Naive thymus-derived CD8-positive, alpha-beta T cell (primary cell): ENCODE measurements around the gene NHP2. TPM values are rescaled to one million over a fixed set of nuclear protein-coding genes. Genes with fewer than 3 reads are reported as not detected.
A peak's percentile ranks its signal among the peaks of the same experiment; 100 is the strongest.
"Not testable (repeated sequence)": the region's sequence is repeated elsewhere in the genome, so short reads cannot be mapped to it uniquely, and the experiment has no call there.

ENCODE experiments used
- ATAC-seq, 2 donors: fragments of 150-1000 bp; cut with Tn5 transposase in 1 of 2; sonication (Bioruptor Pico), chemical (Tn5 transposase) in 1 of 2; 1 replicate in 1 of 2; 2 replicates in 1 of 2; pipeline ENCODE4 v1.10.0; 2021; ENCODE audit warnings: mild to moderate bottlenecking in 2 of 2, moderate library complexity in 2 of 2
- POLR2A ChIA-PET: fragments of 350-600 bp; sonication (Branson Sonifier 250); formaldehyde crosslinking; loops from one replicate; lab custom pipeline; 2021; ENCODE audit warnings: antibody characterized with exemption; lab: Charles Lee
- DNase-seq, 10 donors: peaks; one replicate each; pipeline versions ENCODE4 v3.0.0 to v3.0.0-alpha.2; 2020 to 2022
- H3K27ac Mint-ChIP-seq, 10 donors: one replicate each; pipeline ENCODE4 v1.8.0; 2020 to 2022; ENCODE audit warnings: mild to moderate bottlenecking in 10 of 10, mixed read lengths in 10 of 10, moderate library complexity in 4 of 10, inconsistent platforms in 1 of 10
- H3K27me3 Mint-ChIP-seq, 5 donors: one replicate each; pipeline ENCODE4 v1.8.0; 2021 to 2022; ENCODE audit warnings: mixed read lengths in 5 of 5
- H3K36me3 Mint-ChIP-seq, 3 donors: one replicate each; pipeline ENCODE4 v1.8.0; 2020 to 2022; ENCODE audit warnings: mixed read lengths in 3 of 3, mild to moderate bottlenecking in 2 of 3, inconsistent platforms in 1 of 3
- H3K4me1 Mint-ChIP-seq, 4 donors: one replicate each; pipeline ENCODE4 v1.8.0; 2021 to 2022; ENCODE audit warnings: mixed read lengths in 4 of 4
- H3K4me3 Mint-ChIP-seq, 10 donors: one replicate each; pipeline ENCODE4 v1.8.0; 2020 to 2022; ENCODE audit warnings: mild to moderate bottlenecking in 10 of 10, mixed read lengths in 10 of 10, moderate library complexity in 6 of 10, inconsistent platforms in 1 of 10
- H3K9me3 Mint-ChIP-seq, 9 donors: one replicate each; pipeline ENCODE4 v1.8.0; 2020 to 2022; ENCODE audit warnings: mixed read lengths in 9 of 9, mild to moderate bottlenecking in 3 of 9, inconsistent platforms in 1 of 9, moderate library complexity in 1 of 9
- polyA plus RNA-seq, 3 donors: library from polyadenylated mRNA; unstranded; fragments of 300-500 nt; fragmentation: Illumina TruSeq; gene quantifications; one replicate each; pipeline ENCODE4 v1.2.3, GENCODE V29; 2021
- total RNA-seq, 8 experiments: library from RNA in 2 of 8; stranded (reverse) in 2 of 8; gene quantifications; one replicate each; pipeline ENCODE4 v1.2.3 and lab custom pipeline; 2021 to 2026

NHP2 gene
- total and polyA plus RNA-seq, 5 experiments from 2014 or later, result 79.3 to 276 (median 238) TPM

- POLR2A ChIA-PET, result interaction anchor here (0.6 to 1.2 kb wide), 7 partner anchors 17 to 78 kb away, joined by 3 to 12 read pairs (median 3); partner anchors contain the start of gene HNRNPAB
- H3K27me3 Mint-ChIP-seq, result no peaks in the 10 kb centered on the region
Measured at GRCh38 chr5:178145965-178146820, 7.5 kb downstream of the NHP2 start.

GRCh38 chr5:178143901-178144300, 9.8 kb downstream of the NHP2 start:
- Mint-ChIP-seq H3K4me3 (no peak overlapping the region), H3K27me3 (no peaks in the 10 kb centered on the region), H3K36me3 (peaks cover 0 to 76% (median 2%) of the 10 kb centered on the region in 3 donors), H3K27ac (peak overlapping the region in 2 of 10 donors; percentile 31 to 77), H3K9me3 (no peaks in the 10 kb centered on the region), H3K4me1 (peaks cover 0 to 12% (median under 1%) of the 10 kb centered on the region in 4 donors)
- DNase-seq (no peak), ATAC-seq (no peak)
- POLR2A ChIA-PET, result interaction anchor here (0.7 to 1.6 kb wide), 6 partner anchors 9 to 68 kb away, joined by 3 to 4 read pairs (median 3); partner anchors contain the start of gene N4BP3

More at GRCh38 chr5:178145965-178146820, 7.5 kb downstream of the NHP2 start:
- peaks cover 0 to 89% (median 2%) of the 10 kb centered on the region in 3 donors for H3K36me3 Mint-ChIP-seq
- no peak overlapping the region for H3K4me3 Mint-ChIP-seq
- ATAC-seq, result peak; percentile 96 to 99
- peaks cover 7 to 28% (median 13%) of the 10 kb centered on the region in 4 donors for H3K4me1 Mint-ChIP-seq
- no peaks in the 10 kb centered on the region for H3K9me3 Mint-ChIP-seq
- H3K27ac Mint-ChIP-seq, result peak overlapping the region in 4 of 10 donors; percentile 48 to 91 (median 61)
- peak; percentile 65 to 89 (median 74) for DNase-seq

- ATAC-seq (no peak), DNase-seq (no peak)
- H3K27me3 Mint-ChIP-seq, result no peaks in the 10 kb centered on the region
- no peaks in the 10 kb centered on the region for H3K9me3 Mint-ChIP-seq
- H3K36me3 Mint-ChIP-seq, result peaks cover 0 to 74% (median 2%) of the 10 kb centered on the region in 3 donors
- POLR2A ChIA-PET, result interaction anchor here (0.7 to 1.6 kb wide), 3 partner anchors 12 to 67 kb away, joined by 3 read pairs; partner anchors contain the start of gene N4BP3
- H3K4me3 Mint-ChIP-seq, result no peak overlapping the region
- H3K4me1 Mint-ChIP-seq, result peaks cover 0 to 12% (median under 1%) of the 10 kb centered on the region in 4 donors
- peak overlapping the region in 1 of 10 donors; percentile 11 for H3K27ac Mint-ChIP-seq
Measured at GRCh38 chr5:178143246-178143645, 10.4 kb downstream of the NHP2 start.

GRCh38 chr5:178142642-178143041, 11.0 kb downstream of the NHP2 start:
- peaks cover 0 to 12% (median 0%) of the 10 kb centered on the region in 4 donors for H3K4me1 Mint-ChIP-seq
- H3K4me3 Mint-ChIP-seq, result no peak overlapping the region
- H3K27ac Mint-ChIP-seq, result peak overlapping the region in 2 of 10 donors; percentile 11 to 31
- ATAC-seq (no peak), DNase-seq (no peak)
- POLR2A ChIA-PET, result interaction anchor here (1.0 to 1.6 kb wide), 2 partner anchors 12 to 67 kb away, joined by 3 read pairs; no protein-coding TSS in a partner anchor
- H3K36me3 Mint-ChIP-seq, result peaks cover 0 to 74% (median 2%) of the 10 kb centered on the region in 3 donors
- H3K27me3 Mint-ChIP-seq, result no peaks in the 10 kb centered on the region
- no peaks in the 10 kb centered on the region for H3K9me3 Mint-ChIP-seq

- H3K4me3 Mint-ChIP-seq, result no peak overlapping the region
- peaks cover 3 to 17% (median 7%) of the 10 kb centered on the region in 4 donors for H3K4me1 Mint-ChIP-seq
- ATAC-seq, result no peak
- no peaks in the 10 kb centered on the region for H3K9me3 Mint-ChIP-seq
- no peak for DNase-seq
- peaks cover 0 to 70% (median 2%) of the 10 kb centered on the region in 3 donors for H3K36me3 Mint-ChIP-seq
- POLR2A ChIA-PET, result interaction anchor here (1.0 to 1.2 kb wide), 2 partner anchors 12 to 21 kb away, joined by 3 to 7 read pairs; partner anchors contain the start of gene NHP2
- no peaks in the 10 kb centered on the region for H3K27me3 Mint-ChIP-seq
- H3K27ac Mint-ChIP-seq, result peak overlapping the region in 1 of 10 donors; percentile 2
Measured at GRCh38 chr5:178141550-178141949, 12.1 kb downstream of the NHP2 start.

- H3K4me1 Mint-ChIP-seq, result peaks cover 10 to 39% (median 26%) of the 10 kb centered on the region in 4 donors
- no peaks in the 10 kb centered on the region for H3K27me3 Mint-ChIP-seq
- no peak overlapping the region for H3K27ac Mint-ChIP-seq
- no peak for DNase-seq
- no peaks in the 10 kb centered on the region for H3K9me3 Mint-ChIP-seq
- no peak for ATAC-seq
- peaks cover 0 to 68% (median 0%) of the 10 kb centered on the region in 3 donors for H3K36me3 Mint-ChIP-seq
- POLR2A ChIA-PET, result interaction anchor here (0.6 to 1.5 kb wide), 2 partner anchors 17 to 23 kb away, joined by 5 to 6 read pairs; no protein-coding TSS in a partner anchor
- no peak overlapping the region for H3K4me3 Mint-ChIP-seq
Measured at GRCh38 chr5:178137991-178138390, 15.7 kb downstream of the NHP2 start.

- H3K4me1 Mint-ChIP-seq, result peaks cover 14 to 46% (median 28%) of the 10 kb centered on the region in 4 donors
- no peak for DNase-seq
- no peak overlapping the region for H3K4me3 Mint-ChIP-seq
- H3K27me3 Mint-ChIP-seq, result no peaks in the 10 kb centered on the region
- H3K27ac Mint-ChIP-seq, result peak overlapping the region in 6 of 10 donors; percentile 28 to 79 (median 48)
- peaks cover 0 to 59% (median 0%) of the 10 kb centered on the region in 3 donors for H3K36me3 Mint-ChIP-seq
- no peak for ATAC-seq
- POLR2A ChIA-PET, result interaction anchor here (1.0 to 1.5 kb wide), 2 partner anchors 16 to 22 kb away, joined by 3 to 6 read pairs; no protein-coding TSS in a partner anchor
- no peaks in the 10 kb centered on the region for H3K9me3 Mint-ChIP-seq
Measured at GRCh38 chr5:178136990-178137389, 16.7 kb downstream of the NHP2 start.

GRCh38 chr5:178131446-178131996, 22.2 kb downstream of the NHP2 start:
- Mint-ChIP-seq H3K27me3 (no peaks in the 10 kb centered on the region), H3K9me3 (no peaks in the 10 kb centered on the region), H3K4me1 (peaks cover 20 to 60% (median 41%) of the 10 kb centered on the region in 4 donors), H3K4me3 (peak overlapping the region; percentile 63 to 93 (median 86)), H3K36me3 (peaks cover 0 to 26% (median 0%) of the 10 kb centered on the region in 3 donors), H3K27ac (peak overlapping the region; percentile 79 to 95 (median 87))
- DNase-seq (no peak), ATAC-seq (no peak)
- POLR2A ChIA-PET, result interaction anchor here (0.7 to 4.2 kb wide), 7 partner anchors 9 to 73 kb away, joined by 3 to 37 read pairs (median 7); partner anchors contain the start of genes HNRNPAB, N4BP3 and NHP2

- DNase-seq, result peak; percentile 62 to 85 (median 74)
Measured at GRCh38 chr5:178130576-178131445, 22.9 kb downstream of the NHP2 start, which contains the start of gene RMND5B. TSS of gene RMND5B (plus strand) at chr5:178131014. CDS start at chr5:178138120, 7,106 bp downstream.

GRCh38 chr5:178130234-178130575, 23.5 kb downstream of the NHP2 start:
- ATAC-seq, DNase-seq, H3K27me3 Mint-ChIP-seq, H3K9me3 Mint-ChIP-seq: not testable (repeated sequence)
- Mint-ChIP-seq H3K36me3 (peaks cover 0 to 19% (median 0%) of the 10 kb centered on the region in 3 donors), H3K27ac (peak overlapping the region in 7 of 10 donors; percentile 13 to 69 (median 48)), H3K4me1 (peaks cover 14 to 54% (median 40%) of the 10 kb centered on the region in 4 donors), H3K4me3 (peak overlapping the region; percentile 56 to 79 (median 72))
- POLR2A ChIA-PET, result interaction anchor here (2.1 to 4.2 kb wide), 2 partner anchors 10 to 15 kb away, joined by 10 to 37 read pairs; partner anchors contain the start of gene N4BP3

More at GRCh38 chr5:178130576-178131445, 22.9 kb downstream of the NHP2 start, which contains the start of gene RMND5B:
- ATAC-seq, result peak; percentile 86 to 91
- POLR2A ChIA-PET, result interaction anchor here (0.7 to 4.2 kb wide), 6 partner anchors 8 to 74 kb away, joined by 3 to 37 read pairs (median 6); partner anchors contain the start of genes HNRNPAB, N4BP3 and NHP2
- H3K4me3 Mint-ChIP-seq, result peak within 1 kb of the TSS; percentile 63 to 93 (median 86)
- H3K9me3 Mint-ChIP-seq, result no peaks in the 10 kb centered on the region
- H3K27me3 Mint-ChIP-seq, result no peaks in the 10 kb centered on the region
- peak within 1 kb of the TSS; percentile 79 to 95 (median 87) for H3K27ac Mint-ChIP-seq
- H3K36me3 Mint-ChIP-seq, result peaks cover 0 to 25% (median 0%) of the 10 kb centered on the region in 3 donors
- peaks cover 19 to 58% (median 39%) of the 10 kb centered on the region in 4 donors for H3K4me1 Mint-ChIP-seq

GRCh38 chr5:178129296-178129695, 24.4 kb downstream of the NHP2 start:
- Mint-ChIP-seq H3K9me3 (no peaks in the 10 kb centered on the region), H3K36me3 (peaks cover 0 to 16% (median 0%) of the 10 kb centered on the region in 3 donors), H3K4me1 (peaks cover 19 to 58% (median 43%) of the 10 kb centered on the region in 4 donors), H3K4me3 (peak overlapping the region in 6 of 10 donors; percentile 10 to 39 (median 35)), H3K27me3 (no peaks in the 10 kb centered on the region), H3K27ac (peak overlapping the region in 3 of 10 donors; percentile 5 to 62 (median 32))
- DNase-seq (no peak), ATAC-seq (no peak)
- POLR2A ChIA-PET, result interaction anchor here (0.8 to 4.2 kb wide), 3 partner anchors 9 to 17 kb away, joined by 3 to 37 read pairs (median 10); partner anchors contain the start of gene N4BP3
